Measurements from ENCODE around the gene SOS2.
"Not testable (repeated sequence)": the region's sequence is repeated elsewhere in the genome, so short reads cannot be mapped to it uniquely, and the experiment has no call there.

SOS2 gene

GRCh38 chr14:50083467-50084337 lies 147.7 kb downstream of the SOS2 start:
- DNase-seq = no peak

GRCh38 chr14:50082784-50083466 lies 148.5 kb downstream of the SOS2 start:
- DNase-seq = no peak

- DNase-seq = no peak
Measured at GRCh38 chr14:50082308-50082742, 149.1 kb downstream of the SOS2 start.

GRCh38 chr14:50079103-50079502 lies 152.3 kb downstream of the SOS2 start:
- not testable (repeated sequence) for DNase-seq

GRCh38 chr14:50073663-50074062 lies 157.7 kb downstream of the SOS2 start:
- not testable (repeated sequence) for DNase-seq

GRCh38 chr14:50072395-50072794 lies 159.0 kb downstream of the SOS2 start:
- DNase-seq = no peak

GRCh38 chr14:50070840-50071548 lies 160.4 kb downstream of the SOS2 start:
- no peak for DNase-seq

GRCh38 chr14:50070230-50070629 lies 161.1 kb downstream of the SOS2 start:
- DNase-seq = no peak

- no peak for DNase-seq
Measured at GRCh38 chr14:50069325-50069724, 162.1 kb downstream of the SOS2 start.

- DNase-seq = no peak
Measured at GRCh38 chr14:50068496-50068895, 162.9 kb downstream of the SOS2 start.

- DNase-seq = no peak
Measured at GRCh38 chr14:50067723-50068495, 163.5 kb downstream of the SOS2 start.

Data from GDM1 (cell line).